ENCODE data around the gene CELF6. TPM values are rescaled to one million over a fixed set of nuclear protein-coding genes. Genes with fewer than 3 reads are reported as not detected.

CELF6 gene
- polyA plus RNA-seq (68.6 and 90.1 TPM in 2 replicates), polyA minus RNA-seq (36.9 and 40.2 TPM in 2 replicates)

- H3K79me2 ChIP-seq (replicated peaks; ENCODE audit: insufficient read depth, low read length): no peaks in the 10 kb centered on the region
- H2AFZ ChIP-seq (ENCODE audit: low read depth, low read length): peak within 1 kb of the TSS; percentile 83
- H3K9ac ChIP-seq (ENCODE audit: low read length): peak within 1 kb of the TSS; percentile 77
- H3K27me3 ChIP-seq (ENCODE audit: insufficient read depth, low read depth, low read length): peaks cover 3% of the 10 kb centered on the region
- H3K9me3 ChIP-seq (ENCODE audit: low read length): peaks cover 4% of the 10 kb centered on the region
- peak within 1 kb of the TSS; percentile 79 for H3K27ac ChIP-seq (ENCODE audit: low read length)
- peak within 1 kb of the TSS; percentile 82 for H3K4me3 ChIP-seq (ENCODE audit: low read length)
- H3F3A ChIP-seq (ENCODE audit: insufficient read depth, low read length, poor library complexity, severe bottlenecking): no peaks in the 10 kb centered on the region
- peak; percentile 71 for TF ChIP-seq REST (IDR thresholded peaks at IDR 0.05; ENCODE audit: borderline replicate concordance)
- TF ChIP-seq POLR2AphosphoS5 (IDR thresholded peaks at IDR 0.05): peak; percentile 94
- TF ChIP-seq CTCF (IDR thresholded peaks at IDR 0.05; ENCODE audit: poor library complexity, severe bottlenecking): no peak
- TF ChIP-seq EP300 (conservative IDR thresholded peaks at IDR 0.05; ENCODE audit: poor library complexity, severe bottlenecking): peak; percentile 89
- TF ChIP-seq RAD21 (conservative IDR thresholded peaks at IDR 0.05): peak; percentile 53
- peak; percentile 93 for TF ChIP-seq MXI1 (conservative IDR thresholded peaks at IDR 0.05; ENCODE audit: poor library complexity, severe bottlenecking)
- TF ChIP-seq EZH2 (IDR thresholded peaks at IDR 0.05; ENCODE audit: borderline replicate concordance, insufficient read depth, low read length, poor library complexity, severe bottlenecking): no peak
- peak; percentile 57 for TF ChIP-seq TAF1 (IDR thresholded peaks at IDR 0.05; ENCODE audit: low read depth)
- peak; percentile 57 for TF ChIP-seq SMC3 (conservative IDR thresholded peaks at IDR 0.05; ENCODE audit: poor library complexity)
- H3K9me2 ChIP-seq (ENCODE audit: insufficient read depth, low read length): no peaks in the 10 kb centered on the region
- H3K4me2 ChIP-seq (ENCODE audit: low read length): peak within 1 kb of the TSS; percentile 61
- H3K36me3 ChIP-seq (ENCODE audit: insufficient read depth, low read length): peaks cover 4% of the 10 kb centered on the region
- H4K20me1 ChIP-seq (ENCODE audit: insufficient read depth): no peaks in the 10 kb centered on the region
Measured at GRCh38 chr15:72319985-72320671, at the start of gene CELF6. Gene CELF6, minus strand, starts transcription at chr15:72320157. Its CDS starts 283 bp downstream, at chr15:72319874.

GRCh38 chr15:72368899-72369298 lies 48.9 kb upstream of the CELF6 start:
- no peaks in the 10 kb centered on the region for H3K9me3 ChIP-seq (ENCODE audit: low read length)
- no peak overlapping the region for H3K4me3 ChIP-seq (ENCODE audit: low read length)
- H4K20me1 ChIP-seq (ENCODE audit: insufficient read depth): no peaks in the 10 kb centered on the region
- no peaks in the 10 kb centered on the region for H3K9me2 ChIP-seq (ENCODE audit: insufficient read depth, low read length)
- peaks cover 25% of the 10 kb centered on the region for H3K79me2 ChIP-seq (replicated peaks; ENCODE audit: insufficient read depth, low read length)
- TF ChIP-seq REST (IDR thresholded peaks at IDR 0.05; ENCODE audit: borderline replicate concordance): no peak
- TF ChIP-seq TAF1 (IDR thresholded peaks at IDR 0.05; ENCODE audit: low read depth): no peak
- no peak for TF ChIP-seq EP300 (conservative IDR thresholded peaks at IDR 0.05; ENCODE audit: poor library complexity, severe bottlenecking)
- no peak for TF ChIP-seq MXI1 (conservative IDR thresholded peaks at IDR 0.05; ENCODE audit: poor library complexity, severe bottlenecking)
- no peak for TF ChIP-seq RAD21 (conservative IDR thresholded peaks at IDR 0.05)
- no peak for TF ChIP-seq SMC3 (conservative IDR thresholded peaks at IDR 0.05; ENCODE audit: poor library complexity)
- TF ChIP-seq CTCF (IDR thresholded peaks at IDR 0.05; ENCODE audit: poor library complexity, severe bottlenecking): no peak
- TF ChIP-seq POLR2AphosphoS5 (IDR thresholded peaks at IDR 0.05): no peak
- no peak for TF ChIP-seq EZH2 (IDR thresholded peaks at IDR 0.05; ENCODE audit: borderline replicate concordance, insufficient read depth, low read length, poor library complexity, severe bottlenecking)
- no peaks in the 10 kb centered on the region for H3K27me3 ChIP-seq (ENCODE audit: insufficient read depth, low read depth, low read length)
- H3F3A ChIP-seq (ENCODE audit: insufficient read depth, low read length, poor library complexity, severe bottlenecking): no peaks in the 10 kb centered on the region
- no peaks in the 10 kb centered on the region for H3K36me3 ChIP-seq (ENCODE audit: insufficient read depth, low read length)
- no peak overlapping the region for H3K9ac ChIP-seq (ENCODE audit: low read length)
- H2AFZ ChIP-seq (ENCODE audit: low read depth, low read length): no peak overlapping the region
- H3K4me2 ChIP-seq (ENCODE audit: low read length): no peak overlapping the region
- no peak overlapping the region for H3K27ac ChIP-seq (ENCODE audit: low read length)
